Muscle of arm (tissue), 12 donors: ENCODE measurements around the gene SH3GL2. TPM values are rescaled to one million over a fixed set of nuclear protein-coding genes. Genes with fewer than 3 reads are reported as not detected.
"Not testable (repeated sequence)": the region's sequence is repeated elsewhere in the genome, so short reads cannot be mapped to it uniquely, and the experiment has no call there.

Source experiments
- DNase-seq: peaks from one replicate; pipeline ENCODE4 v3.0.0-alpha.2; 2013
- polyA plus RNA-seq, 12 donors: library from polyadenylated mRNA; unstranded; fragments of 120-200 nt; gene quantifications; one replicate each; pipeline ENCODE4 v1.2.1, GENCODE V29; 2013; ENCODE audit not compliant: insufficient read length in 12 of 12

Gene SH3GL2
- polyA plus RNA-seq, 12 donors, result 0.08 to 0.19 (median 0.13) TPM; not detected in 3

- no peak for DNase-seq
Observed at GRCh38 chr9:17750269-17750668, 171.4 kb downstream of the SH3GL2 start.

- DNase-seq, result no peak
Observed at GRCh38 chr9:17751486-17751885, 172.6 kb downstream of the SH3GL2 start.

GRCh38 chr9:17752021-17752420, 173.2 kb downstream of the SH3GL2 start:
- DNase-seq, result no peak

GRCh38 chr9:17757816-17758215, 178.9 kb downstream of the SH3GL2 start:
- no peak for DNase-seq

GRCh38 chr9:17760250-17760649, 181.4 kb downstream of the SH3GL2 start:
- no peak for DNase-seq

GRCh38 chr9:17761984-17762676, 183.3 kb downstream of the SH3GL2 start:
- no peak for DNase-seq

GRCh38 chr9:17764306-17764705, 185.4 kb downstream of the SH3GL2 start:
- no peak for DNase-seq

- not testable (repeated sequence) for DNase-seq
Observed at GRCh38 chr9:17765131-17765530, 186.3 kb downstream of the SH3GL2 start.

- DNase-seq, result no peak
Observed at GRCh38 chr9:17772223-17772622, 193.4 kb downstream of the SH3GL2 start.

GRCh38 chr9:17775656-17776055, 196.8 kb downstream of the SH3GL2 start:
- DNase-seq, result no peak

GRCh38 chr9:17776735-17777134, 197.9 kb downstream of the SH3GL2 start:
- peak; percentile 53 for DNase-seq

GRCh38 chr9:17777465-17777864, 198.6 kb downstream of the SH3GL2 start:
- no peak for DNase-seq

GRCh38 chr9:17782430-17783149, 203.7 kb downstream of the SH3GL2 start:
- no peak for DNase-seq

GRCh38 chr9:17783227-17783626, 204.4 kb downstream of the SH3GL2 start:
- DNase-seq, result no peak

- no peak for DNase-seq
Observed at GRCh38 chr9:17789316-17789715, 210.4 kb downstream of the SH3GL2 start.

GRCh38 chr9:17793713-17794622, 215.1 kb downstream of the SH3GL2 start:
- DNase-seq, result no peak

- DNase-seq, result no peak
Observed at GRCh38 chr9:17795744-17796143, 216.9 kb downstream of the SH3GL2 start.

- no peak for DNase-seq
Observed at GRCh38 chr9:17799369-17799768, 220.5 kb downstream of the SH3GL2 start.

- DNase-seq, result no peak
Observed at GRCh38 chr9:17800418-17800817, 221.6 kb downstream of the SH3GL2 start.

GRCh38 chr9:17802249-17802857, 223.5 kb downstream of the SH3GL2 start:
- no peak for DNase-seq

GRCh38 chr9:17807613-17808282, 228.9 kb downstream of the SH3GL2 start:
- no peak for DNase-seq
